ENCODE data around the gene ITPK1.
"Not testable (repeated sequence)": the region's sequence is repeated elsewhere in the genome, so short reads cannot be mapped to it uniquely, and the experiment has no call there.

ITPK1 gene

DNA sequence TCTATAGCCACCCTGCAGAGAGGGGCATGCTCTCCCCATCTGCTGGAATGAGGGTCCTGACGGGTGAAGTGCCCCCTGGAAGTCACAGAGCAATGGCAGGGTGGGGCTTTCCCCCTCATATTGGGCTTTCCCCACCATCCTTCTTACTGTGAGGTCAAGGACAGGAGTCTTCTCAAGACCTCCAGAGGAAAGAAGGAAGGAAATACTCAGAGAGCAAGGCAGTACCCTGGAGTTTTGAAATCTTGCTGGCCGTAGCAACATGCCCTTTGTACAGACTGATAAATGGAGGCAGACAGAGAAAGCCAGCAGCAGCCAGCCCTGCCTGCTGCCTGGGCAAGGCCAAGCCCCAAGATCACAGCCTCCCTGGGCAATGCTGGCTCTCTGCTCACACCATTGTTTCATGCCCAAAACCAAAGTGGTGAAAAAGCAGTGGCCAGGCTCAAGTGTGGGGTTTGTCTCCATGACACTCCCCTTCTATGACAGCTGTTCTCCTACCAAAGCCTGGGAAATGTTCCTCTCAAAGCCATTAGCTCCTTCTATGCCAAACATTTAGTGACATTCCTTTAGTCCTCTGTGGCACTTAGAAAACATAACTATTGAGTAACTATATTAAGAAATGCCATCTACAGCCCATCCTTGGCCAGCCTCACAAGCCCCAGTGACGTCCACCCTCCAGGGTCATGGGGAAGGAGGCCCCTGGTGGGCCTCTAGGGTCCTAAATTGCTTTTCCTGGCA is 13.2 kb upstream of the ITPK1 start:
- no peak for DNase-seq

GRCh38 chr14:93126111-93126510 is 10.4 kb upstream of the ITPK1 start:
- DNase-seq: no peak

DNA sequence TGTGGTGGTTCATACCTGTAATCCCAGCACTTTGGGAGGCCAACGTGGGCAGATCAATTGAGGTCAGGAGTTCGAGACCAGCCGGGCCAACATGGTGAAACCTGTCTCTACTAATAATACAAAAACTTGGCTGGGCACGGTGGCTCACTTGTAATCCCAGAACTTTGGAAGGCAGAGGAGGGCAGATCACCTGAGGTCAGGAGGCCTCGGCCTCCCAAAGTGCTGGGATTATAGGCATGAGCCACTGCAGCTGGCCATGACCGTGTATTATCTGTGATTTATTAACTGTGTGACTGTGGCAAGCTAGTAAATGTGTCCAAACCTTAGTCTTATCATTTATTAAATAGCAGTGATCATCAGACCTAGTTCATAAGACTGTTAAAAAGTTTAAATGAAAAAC is 7.1 kb upstream of the ITPK1 start:
- DNase-seq: no peak

DNA sequence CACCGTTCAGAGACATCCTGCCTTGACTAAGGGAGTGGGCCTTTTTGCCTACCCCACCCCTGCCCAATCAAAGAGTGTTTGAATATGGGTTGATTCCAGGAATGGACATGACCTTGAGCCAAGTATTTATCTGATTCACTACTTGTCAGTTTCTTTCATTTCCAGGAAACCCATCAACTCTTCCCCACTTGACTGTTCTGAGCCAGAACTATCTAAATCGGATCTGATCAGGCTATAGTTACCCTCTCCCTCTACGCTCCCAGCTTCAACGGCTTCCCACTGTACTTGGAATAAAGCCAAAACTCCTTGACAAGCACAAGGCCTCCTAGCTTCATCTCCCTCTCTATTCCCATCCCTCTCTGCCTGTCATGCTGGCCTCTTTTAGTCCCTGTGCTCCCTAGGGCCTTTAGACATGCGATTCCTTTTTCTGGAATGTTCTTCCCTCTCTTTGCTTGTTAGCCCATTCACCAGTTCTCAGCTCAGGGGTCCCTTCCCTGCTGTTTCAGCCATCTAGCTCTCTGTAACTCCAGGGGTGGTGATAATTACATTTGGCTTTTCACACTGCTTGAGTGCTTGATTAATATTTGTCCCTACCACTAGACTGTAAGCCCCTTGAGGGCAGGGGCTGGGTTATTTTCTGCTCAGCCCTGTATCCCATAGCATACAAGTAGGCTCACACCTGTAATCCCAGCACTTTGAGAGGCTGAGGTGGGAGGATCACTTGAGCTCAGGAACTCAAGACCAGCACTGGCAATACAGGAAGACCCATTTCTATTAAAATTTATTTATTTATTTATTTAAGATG is 5.5 kb upstream of the ITPK1 start:
- no peak for DNase-seq

GRCh38 chr14:93120517-93120916 is 4.8 kb upstream of the ITPK1 start:
- DNase-seq: no peak

DNA sequence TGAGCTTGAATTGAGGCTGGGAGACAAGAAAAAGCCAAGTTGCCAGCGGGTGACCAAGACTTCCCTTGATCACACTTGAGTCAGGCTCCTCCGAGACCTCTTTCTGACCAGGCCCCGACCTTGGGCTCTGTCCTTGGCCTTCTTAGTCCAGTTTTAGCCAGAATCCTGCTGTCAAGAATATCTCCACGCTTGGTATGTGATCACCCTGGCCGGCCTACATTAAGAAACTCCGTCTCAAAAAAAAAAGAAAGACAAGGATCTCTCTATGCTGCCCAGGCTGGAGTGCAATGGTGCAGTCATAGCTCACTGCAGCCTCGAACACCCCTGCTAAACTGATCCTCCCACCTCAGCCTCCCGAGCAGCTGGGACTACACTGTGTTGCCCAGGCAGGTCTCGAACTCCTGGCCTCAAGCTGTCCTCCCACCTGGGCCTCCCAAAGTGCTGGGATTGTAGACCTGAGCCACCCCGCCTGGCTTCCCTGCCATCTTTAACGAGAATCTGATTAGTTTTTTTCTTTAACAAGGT is 1.0 kb upstream of the ITPK1 start:
- no peak for DNase-seq

GRCh38 chr14:93115069-93115820 is 480 bp downstream of the ITPK1 start:
- peak; percentile 64 to 80 for DNase-seq

DNA sequence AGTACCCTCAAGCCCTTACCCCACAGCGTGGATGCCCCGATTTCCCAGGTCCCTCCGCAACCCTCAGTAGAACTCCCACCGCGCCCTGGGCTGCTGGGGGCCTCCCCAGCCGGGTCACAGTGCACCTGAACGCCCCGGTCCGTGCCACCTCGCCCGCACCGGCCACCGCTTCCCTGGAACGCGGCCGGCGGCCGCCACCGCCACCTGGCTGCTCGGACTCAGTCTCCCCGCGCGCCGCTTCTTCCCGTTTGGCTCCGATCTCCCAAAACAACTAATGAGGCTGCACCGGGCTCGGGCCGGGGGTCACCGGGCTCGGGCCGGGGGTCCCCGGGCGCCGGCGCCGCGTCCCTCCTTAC is 1.0 kb downstream of the ITPK1 start:
- DNase-seq: no peak

DNA sequence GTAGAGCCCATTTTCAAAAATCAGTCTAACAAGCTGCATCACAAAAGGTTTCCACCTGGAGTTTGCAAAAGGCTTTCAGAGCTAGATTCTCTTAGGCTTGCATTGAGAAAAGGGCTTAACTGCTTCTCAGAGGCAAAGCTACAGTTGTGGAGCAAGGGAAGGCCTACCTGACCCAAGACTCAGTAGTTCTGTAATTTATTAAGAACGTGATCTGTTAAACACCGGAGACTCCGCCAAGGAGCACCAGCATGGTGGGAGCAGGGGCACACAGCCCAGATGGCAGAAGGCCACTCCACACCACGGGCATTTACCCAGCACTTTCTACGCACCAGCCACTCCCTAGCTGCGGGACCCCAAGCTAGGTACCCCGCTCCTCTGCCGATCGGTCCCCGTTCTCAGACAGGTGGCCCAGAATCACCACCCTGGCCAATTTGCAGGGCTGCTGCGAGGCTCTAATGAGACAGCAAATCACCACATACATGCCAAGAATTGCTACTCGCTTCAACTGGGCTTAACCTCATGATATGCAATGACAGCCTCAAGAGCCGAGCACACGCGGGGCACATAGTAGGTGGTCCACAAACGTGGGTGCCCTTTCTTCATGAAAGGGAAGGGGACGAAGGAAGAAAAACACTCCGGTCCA is 1.5 kb downstream of the ITPK1 start:
- DNase-seq: no peak

DNA sequence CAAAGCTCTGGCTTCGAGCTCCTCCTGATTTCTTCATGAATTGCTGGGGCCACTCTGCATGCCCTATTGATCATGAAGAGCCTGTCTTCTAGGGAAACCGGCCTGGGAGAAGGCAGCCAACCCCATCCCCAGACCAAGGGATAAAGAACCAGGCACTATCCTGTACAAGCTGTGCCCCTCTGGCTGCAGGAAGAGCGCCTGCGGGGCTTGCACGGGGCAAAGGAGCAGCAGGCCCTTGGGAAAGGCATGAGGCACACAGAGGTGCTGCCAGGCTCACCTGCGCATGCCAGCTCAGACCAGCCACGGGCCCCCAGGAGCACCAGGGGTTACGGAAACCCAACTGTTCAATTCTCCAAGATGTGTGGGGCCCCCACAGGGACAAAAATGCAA is 2.1 kb downstream of the ITPK1 start:
- no peak for DNase-seq

GRCh38 chr14:93112891-93113677 is 2.6 kb downstream of the ITPK1 start:
- peak; percentile 17 to 43 for DNase-seq

- not testable (repeated sequence) for DNase-seq
These were observed 4.2 kb downstream of the ITPK1 start for GRCh38 chr14:93111541-93111940.

DNA sequence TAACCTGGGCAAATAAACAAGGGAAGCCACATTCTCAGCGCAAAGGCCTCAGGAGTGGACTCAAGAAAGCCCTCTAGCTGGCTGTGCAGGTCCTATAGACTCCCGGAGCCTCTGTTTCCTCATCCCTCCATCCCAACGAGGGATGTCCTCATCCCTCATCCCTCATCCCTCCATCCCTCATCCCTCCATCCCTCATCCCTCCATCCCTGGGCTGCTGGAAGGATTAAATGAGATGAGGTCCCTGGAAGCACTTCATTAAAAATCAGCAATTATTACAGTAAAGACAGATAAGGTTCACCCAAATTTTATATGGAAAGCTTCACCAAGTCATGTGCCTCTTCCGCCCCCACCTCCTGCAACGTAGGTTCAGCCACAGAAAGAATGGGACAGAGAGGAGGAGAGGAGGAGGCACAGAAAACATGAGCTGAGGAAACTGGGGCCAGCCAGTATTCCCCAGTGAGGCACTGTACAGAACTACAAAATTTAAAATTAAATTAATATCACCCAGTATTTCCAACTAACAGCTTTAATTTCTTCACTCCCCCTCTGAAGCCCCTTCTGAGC is 4.8 kb downstream of the ITPK1 start:
- DNase-seq: no peak

GRCh38 chr14:93109572-93110481 is 5.9 kb downstream of the ITPK1 start:
- DNase-seq: no peak

DNA sequence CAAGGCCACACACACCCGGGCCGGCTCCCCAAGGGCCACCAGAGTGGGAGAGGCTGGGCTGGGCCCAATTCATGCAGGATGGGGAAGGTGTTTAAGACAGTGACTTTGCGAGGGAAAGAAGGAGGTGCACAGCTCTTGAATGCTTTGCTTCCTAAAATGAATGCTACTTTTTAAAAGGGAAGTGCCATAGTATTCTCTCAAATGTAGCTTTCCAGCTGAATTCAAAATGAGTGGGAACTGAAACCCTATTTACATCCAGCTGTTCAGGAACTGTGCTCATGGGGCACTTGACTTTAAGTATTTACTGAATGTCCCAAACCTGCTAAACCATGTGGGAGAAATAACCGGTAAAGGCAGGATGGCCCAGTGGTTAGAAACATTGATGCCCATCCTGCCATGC is 7.6 kb downstream of the ITPK1 start:
- DNase-seq: no peak

GRCh38 chr14:93107453-93107852 is 8.3 kb downstream of the ITPK1 start:
- no peak for DNase-seq

- no peak for DNase-seq
These were observed 9.1 kb downstream of the ITPK1 start for GRCh38 chr14:93106541-93107156.

GRCh38 chr14:93105856-93106255 is 9.9 kb downstream of the ITPK1 start:
- not testable (repeated sequence) for DNase-seq

DNA sequence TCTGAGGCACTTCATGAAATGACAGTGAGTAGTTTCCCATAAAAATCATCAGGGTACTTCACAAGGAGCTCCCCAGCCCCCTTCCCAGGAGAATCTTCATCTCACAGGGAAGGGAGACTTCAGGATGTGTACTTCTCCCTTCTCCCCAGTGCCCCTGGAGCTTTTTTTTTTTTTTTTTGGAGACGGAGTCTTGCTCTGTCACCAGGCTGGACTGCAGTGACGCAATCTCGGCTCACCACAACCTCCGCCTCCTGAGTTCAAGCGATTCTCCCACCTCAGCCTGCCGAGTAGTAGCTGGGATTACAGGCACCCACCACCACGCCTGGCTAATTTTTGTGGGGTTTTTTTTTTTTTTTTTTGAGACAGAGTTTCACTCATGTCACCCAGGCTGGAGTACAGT is 10.4 kb downstream of the ITPK1 start:
- DNase-seq: no peak

- DNase-seq: no peak
These were observed 10.8 kb downstream of the ITPK1 start for GRCh38 chr14:93104961-93105360.
